Spleen (tissue), 11 donors: Measurements from ENCODE around the gene ARHGAP29. TPM values are rescaled to one million over a fixed set of nuclear protein-coding genes. Genes with fewer than 3 reads are reported as not detected.
A peak's percentile ranks its signal among the peaks of the same experiment; 100 is the strongest.

Experiments used
- DNase-seq: peaks from one replicate; pipeline ENCODE4 v3.0.0-alpha.2; 2020
- H3K27ac ChIP-seq, 8 donors: fragments of 200-600 bp; sonication (generic) in 7 of 8; 1 replicate in 4 of 8; 2 replicates in 4 of 8; pipeline versions ENCODE4 v1.5.0 to v1.8.0; 2016 to 2021; ENCODE audit warnings: inconsistent platforms in 4 of 8, mild to moderate bottlenecking in 4 of 8, moderate library complexity in 1 of 8
- H3K27me3 ChIP-seq, 7 donors: fragments of 200-600 bp; sonication (generic) in 6 of 7; replicated peaks in 1 of 7; 1 replicate in 4 of 7; 2 replicates in 3 of 7; pipeline versions ENCODE4 v1.5.0 to v1.8.0; 2016 to 2021; ENCODE audit warnings: inconsistent platforms in 3 of 7, mild to moderate bottlenecking in 1 of 7
- H3K36me3 ChIP-seq, 6 donors: fragments of 200-600 bp; sonication (generic) in 5 of 6; 1 replicate in 4 of 6; 2 replicates in 2 of 6; pipeline versions ENCODE4 v1.5.0 to v1.8.0; 2016 to 2021; ENCODE audit warnings: inconsistent platforms in 2 of 6
- H3K4me1 ChIP-seq, 6 donors: fragments of 200-600 bp; sonication (generic) in 5 of 6; 1 replicate in 3 of 6; 2 replicates in 3 of 6; pipeline versions ENCODE4 v1.5.0 to v1.8.0; 2016 to 2021; ENCODE audit warnings: inconsistent platforms in 3 of 6
- H3K4me3 ChIP-seq, 8 donors: fragments of 200-600 bp; sonication (generic) in 7 of 8; 1 replicate in 4 of 8; 2 replicates in 4 of 8; pipeline versions ENCODE4 v1.5.0 to v1.8.0; 2016 to 2021; ENCODE audit warnings: inconsistent platforms in 4 of 8, mild to moderate bottlenecking in 4 of 8, moderate library complexity in 2 of 8
- H3K9me3 ChIP-seq, 8 donors: fragments of 200-600 bp; sonication (generic) in 7 of 8; 1 replicate in 4 of 8; 2 replicates in 4 of 8; pipeline versions ENCODE4 v1.5.0 to v1.8.0; 2016 to 2021; ENCODE audit warnings: inconsistent platforms in 4 of 8
- POLR2A ChIP-seq, 3 donors: fragments of 450-650 bp; IDR thresholded peaks; one replicate each; pipeline ENCODE4 v1.5.1; 2017; ENCODE audit warnings: antibody characterized with exemption in 3 of 3, mild to moderate bottlenecking in 1 of 3
- POLR2AphosphoS5 ChIP-seq, 3 donors: sonication (generic); formaldehyde crosslinking; IDR thresholded peaks; one replicate each; pipeline ENCODE4 v1.5.1; 2017; ENCODE audit warnings: antibody characterized with exemption in 3 of 3
- WGBS, 5 donors: extraction: QIAGEN DNeasy Blood & Tissue Kit in 3 of 5; methylation state at CpG; one replicate each; pipeline versions ENCODE4 v1.1.5 to v1.1.7; 2013 to 2018; 5-methylcytosine and 5-hydroxymethylcytosine counted together
- intact Hi-C: fragments of 100-400 bp; cut with DNase I; formaldehyde crosslinking; loops from one replicate; pipeline ENCODE4 v1.15.0; 2023; ENCODE audit warnings: low total_unique reads
- polyA plus RNA-seq, 3 donors: library from polyadenylated mRNA; stranded (reverse); fragments of 200-250 nt; gene quantifications; one replicate each; pipeline ENCODE4 v1.2.1, GENCODE V29; 2013
- total RNA-seq, 7 donors: library from RNA; depleted of rRNA in 3 of 7; stranded (reverse); fragments of >200 nt in 3 of 7; fragmentation: NEBNext Ultra II Directional in 4 of 7; extraction: Animal tissue kit (Norgen Biotek cat#: 25700) in 4 of 7; gene quantifications; one replicate each; pipeline versions ENCODE4 v1.1.0 to v1.2.1, GENCODE V29; 2016 to 2021
- TF ChIP-seq, protein P1 (sequence below), 11 experiments: fragments of 200-600 bp in 7 of 11; fragments of 450-650 bp in 4 of 11; sonication (generic) in 4 of 11; IDR thresholded peaks in 8 of 11; conservative IDR thresholded peaks in 3 of 11; 1 replicate in 7 of 11; 2 replicates in 4 of 11; pipeline versions ENCODE4 v1.4.0 to v1.8.0; 2016 to 2021; ENCODE audit warnings: antibody characterized with exemption in 11 of 11, inconsistent platforms in 4 of 11, mild to moderate bottlenecking in 1 of 11
- donor health status: healthy with polysubstance abuse.
- donor health status: DM: no; HTN: no; CAD: no; lungs with moderate emphysema.
- donor health status: DM: no; HTN: no; CAD: no.
- donor health status: Bipolar disorder and iron deficiency.
- donor health status: healthy.
- donor health status: DM: no; HTN: no; CAD: no.
- donor health status: DM: yes; HTN: yes; CAD: no.

ARHGAP29 gene
- total and polyA plus RNA-seq, 10 donors, result 7.3 to 124 (median 71.9) TPM

DNA sequence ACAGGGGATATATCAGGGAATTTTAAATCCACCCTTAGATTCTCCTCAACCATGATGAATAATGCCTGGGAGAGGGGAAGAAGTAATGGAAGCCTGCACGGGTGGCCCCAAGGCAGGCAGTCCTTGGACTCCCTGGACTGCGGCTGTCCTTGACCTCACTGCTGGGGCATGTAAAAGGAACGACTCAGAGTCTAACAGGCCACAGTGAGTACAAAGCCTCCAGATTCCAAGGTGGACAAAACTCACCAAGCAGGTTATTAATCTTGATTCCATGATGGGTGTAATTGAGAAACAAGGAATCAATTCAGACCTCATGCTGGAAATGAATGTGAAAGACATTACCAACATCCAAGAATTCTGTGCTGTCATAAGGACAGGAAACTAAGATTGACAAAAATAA, 13.0 kb upstream of the ARHGAP29 start:
- Histone ChIP-seq H3K9me3 (no peaks in the 10 kb centered on the region), H3K27ac (no peak overlapping the region), H3K4me1 (peaks cover 0 to 21% (median 7%) of the 10 kb centered on the region in 6 donors), H3K27me3 (peaks cover 0 to 83% (median 22%) of the 10 kb centered on the region in 7 donors), H3K36me3 (no peaks in the 10 kb centered on the region), H3K4me3 (no peak overlapping the region)
- no peak for TF ChIP-seq POLR2AphosphoS5 (IDR thresholded peaks at IDR 0.05)
- no peak for TF ChIP-seq POLR2A (IDR thresholded peaks at IDR 0.05)
- TF ChIP-seq, protein P1, sequence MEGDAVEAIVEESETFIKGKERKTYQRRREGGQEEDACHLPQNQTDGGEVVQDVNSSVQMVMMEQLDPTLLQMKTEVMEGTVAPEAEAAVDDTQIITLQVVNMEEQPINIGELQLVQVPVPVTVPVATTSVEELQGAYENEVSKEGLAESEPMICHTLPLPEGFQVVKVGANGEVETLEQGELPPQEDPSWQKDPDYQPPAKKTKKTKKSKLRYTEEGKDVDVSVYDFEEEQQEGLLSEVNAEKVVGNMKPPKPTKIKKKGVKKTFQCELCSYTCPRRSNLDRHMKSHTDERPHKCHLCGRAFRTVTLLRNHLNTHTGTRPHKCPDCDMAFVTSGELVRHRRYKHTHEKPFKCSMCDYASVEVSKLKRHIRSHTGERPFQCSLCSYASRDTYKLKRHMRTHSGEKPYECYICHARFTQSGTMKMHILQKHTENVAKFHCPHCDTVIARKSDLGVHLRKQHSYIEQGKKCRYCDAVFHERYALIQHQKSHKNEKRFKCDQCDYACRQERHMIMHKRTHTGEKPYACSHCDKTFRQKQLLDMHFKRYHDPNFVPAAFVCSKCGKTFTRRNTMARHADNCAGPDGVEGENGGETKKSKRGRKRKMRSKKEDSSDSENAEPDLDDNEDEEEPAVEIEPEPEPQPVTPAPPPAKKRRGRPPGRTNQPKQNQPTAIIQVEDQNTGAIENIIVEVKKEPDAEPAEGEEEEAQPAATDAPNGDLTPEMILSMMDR (IDR thresholded peaks at IDR 0.05 in 8 of 11, conservative IDR thresholded peaks at IDR 0.05 in 3 of 11), result no peak
- 70 to 85% (median 82%) methylated on average over 3 of the region's 3 CpGs for WGBS, 5 donors
- intact Hi-C loops, result no loop called here
- no peak for DNase-seq

DNA sequence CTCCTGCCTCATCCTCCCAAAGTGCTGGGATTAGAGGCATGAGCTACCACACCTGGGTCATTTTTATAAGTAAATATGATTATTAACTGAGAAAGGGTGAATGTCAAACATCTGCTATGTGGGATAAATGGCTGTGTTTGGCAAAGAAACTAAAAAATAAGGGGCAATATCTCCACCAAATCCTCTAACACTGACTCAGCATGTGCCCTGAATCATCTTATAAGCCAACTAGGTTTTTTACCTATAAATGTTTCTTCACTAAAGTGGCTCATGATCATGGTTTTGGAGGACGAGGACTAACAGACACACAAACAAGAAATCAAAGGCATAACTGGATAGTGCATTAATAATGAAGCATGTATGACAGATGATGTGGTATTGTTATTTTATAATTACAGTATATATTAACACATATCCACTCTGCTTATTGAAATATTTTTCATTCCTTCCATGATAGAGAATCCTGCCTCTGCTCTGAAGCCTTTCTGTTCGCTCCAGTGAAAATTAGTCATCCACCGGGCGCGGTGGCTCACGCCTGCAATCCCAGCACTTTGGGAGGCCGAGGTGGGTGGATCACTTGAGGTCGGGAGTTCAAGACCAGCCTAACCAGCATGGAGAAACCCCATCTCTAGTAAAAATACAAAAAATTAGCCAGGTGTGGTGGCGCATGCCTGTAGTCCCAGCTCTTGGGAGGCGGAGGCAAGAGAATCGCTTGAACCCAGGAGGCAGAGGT, 11.7 kb upstream of the ARHGAP29 start:
- Histone ChIP-seq H3K36me3 (no peaks in the 10 kb centered on the region), H3K9me3 (peaks cover 0 to 3% (median under 1%) of the 10 kb centered on the region in 8 donors), H3K4me1 (peaks cover 0 to 21% (median 7%) of the 10 kb centered on the region in 6 donors), H3K4me3 (no peak overlapping the region), H3K27ac (no peak overlapping the region), H3K27me3 (peaks cover 0 to 82% (median 25%) of the 10 kb centered on the region in 7 donors)
- TF ChIP-seq, protein P1 (IDR thresholded peaks at IDR 0.05 in 8 of 11, conservative IDR thresholded peaks at IDR 0.05 in 3 of 11), result no peak
- TF ChIP-seq POLR2A (IDR thresholded peaks at IDR 0.05) (no peak), POLR2AphosphoS5 (IDR thresholded peaks at IDR 0.05) (no peak)
- intact Hi-C loops, result loop anchor here (10.0 kb wide), 1 partner anchor 76 kb away; no protein-coding TSS in a partner anchor
- WGBS, 5 donors, result 90 to 98% (median 92%) methylated on average over 11 of the region's 11 CpGs
- DNase-seq, result no peak

- peak overlapping the region; percentile 32 to 80 (median 54) for H3K4me3 ChIP-seq
- 1 to 2% (median 1%) methylated on average over 35 to 103 of the region's 103 CpGs for WGBS, 5 donors
- peaks cover 0 to 20% (median 16%) of the 10 kb centered on the region in 8 donors for H3K9me3 ChIP-seq
- DNase-seq, result peak; percentile 91
- intact Hi-C loops, result loop anchor here (10.0 kb wide), 1 partner anchor 77 kb away; no protein-coding TSS in a partner anchor
- H3K27ac ChIP-seq, result peak overlapping the region; percentile 59 to 93 (median 89)
- TF ChIP-seq POLR2A (IDR thresholded peaks at IDR 0.05) (peak in 1 of 3 donors; percentile 76), POLR2AphosphoS5 (IDR thresholded peaks at IDR 0.05) (peak; percentile 83 to 91 (median 87))
- TF ChIP-seq, protein P1 (IDR thresholded peaks at IDR 0.05 in 8 of 11, conservative IDR thresholded peaks at IDR 0.05 in 3 of 11), result no peak
- peaks cover 0 to 78% (median 25%) of the 10 kb centered on the region in 7 donors for H3K27me3 ChIP-seq
- H3K36me3 ChIP-seq, result no peaks in the 10 kb centered on the region
- peaks cover 0 to 21% (median 7%) of the 10 kb centered on the region in 6 donors for H3K4me1 ChIP-seq
Observed at GRCh38 chr1:94247138-94248094, 10.0 kb upstream of the ARHGAP29 start.
